T-helper 9 cell (primary cell): ENCODE results near the gene PTPRF.

ENCODE experiments used
- DNase-seq: peaks from one replicate; pipeline ENCODE4 v3.0.0-alpha.2; 2020

Gene PTPRF

DNA sequence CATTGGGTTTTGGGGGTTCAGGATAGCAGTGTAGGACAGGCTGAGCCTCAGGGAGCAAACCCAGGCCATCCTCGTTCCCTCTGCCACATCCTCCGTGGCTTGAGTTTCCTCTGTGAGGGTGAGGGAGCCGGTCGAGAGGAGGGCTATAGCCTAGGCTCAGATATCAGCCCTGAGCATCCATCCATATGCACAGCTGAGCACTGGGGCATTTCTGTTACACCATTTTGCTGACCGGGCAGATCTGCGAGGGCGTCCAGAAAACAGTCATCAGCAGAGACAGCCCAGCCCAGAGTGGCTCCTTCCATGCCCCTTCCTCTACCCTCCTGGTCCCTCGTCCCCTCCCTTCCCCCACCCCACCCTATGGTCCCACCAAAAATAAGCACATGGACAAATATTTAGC, 53.5 kb downstream of the PTPRF start:
- DNase-seq, result no peak

DNA sequence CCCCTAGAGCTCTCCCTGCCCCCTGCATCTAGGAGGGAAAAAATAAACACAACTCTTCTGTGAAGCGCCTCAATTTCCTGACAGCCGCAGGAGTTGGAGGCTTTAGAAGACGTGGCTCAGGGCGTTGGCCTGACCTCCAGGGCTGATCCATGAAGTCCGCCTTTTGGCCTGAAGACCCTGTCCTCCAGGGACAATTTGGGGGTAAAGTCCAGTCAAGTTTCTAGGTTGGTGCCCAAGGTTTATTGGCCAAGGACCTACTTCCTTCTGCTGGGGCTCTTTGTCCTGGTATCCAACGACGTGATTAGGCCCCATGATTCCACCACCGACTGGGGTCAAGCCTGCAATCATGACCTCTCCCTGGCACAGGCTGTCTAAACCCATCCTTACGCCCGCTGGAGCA, 54.9 kb downstream of the PTPRF start:
- DNase-seq, result no peak

DNA sequence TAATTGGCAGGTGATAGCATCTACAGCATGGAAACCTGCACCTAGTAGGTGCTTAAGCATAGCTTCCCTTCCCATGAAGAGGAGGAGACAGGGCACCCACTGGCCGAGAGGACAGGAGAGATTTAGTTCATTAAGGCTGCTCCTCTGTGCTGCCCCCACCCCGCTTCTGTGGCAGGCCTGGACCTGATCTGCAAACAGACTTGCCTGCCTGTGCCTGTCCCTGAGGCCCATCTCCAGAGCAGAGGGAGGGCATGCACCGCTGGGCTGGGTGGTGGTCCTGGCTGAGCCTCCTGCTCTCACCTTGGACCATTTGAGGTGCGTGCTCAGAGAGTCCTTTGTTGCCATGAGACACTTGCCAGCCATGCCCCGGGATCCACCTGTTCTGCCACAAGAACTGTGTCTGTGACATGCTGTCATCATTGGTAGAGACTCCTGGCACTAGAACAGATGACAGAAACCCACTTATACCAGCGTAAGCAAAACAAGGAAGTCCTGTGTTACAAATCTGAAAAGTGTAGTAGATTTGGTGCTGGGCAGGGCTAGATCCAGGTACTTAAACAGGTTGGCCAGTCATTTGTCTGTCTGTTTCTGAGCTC, 55.6 kb downstream of the PTPRF start:
- DNase-seq, result no peak

DNA sequence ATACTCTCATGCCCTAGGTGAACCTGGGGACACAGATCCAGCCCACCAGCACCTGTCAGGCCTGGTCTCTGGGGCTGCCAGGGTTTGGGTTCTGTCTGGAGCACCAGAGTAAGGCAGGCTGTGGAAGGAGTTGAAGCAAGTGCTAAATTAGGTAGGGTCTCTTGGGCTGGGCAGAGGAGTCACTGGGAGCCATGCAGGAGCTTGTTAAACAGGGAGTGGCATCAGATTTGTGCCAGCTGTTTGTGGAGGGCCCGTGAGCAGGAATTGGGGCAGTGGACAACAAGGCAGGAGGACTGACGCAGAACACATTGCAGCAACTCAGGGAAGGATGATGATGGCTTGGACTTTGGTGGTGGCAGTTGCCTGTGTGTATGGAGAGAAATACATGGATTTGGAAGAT, 56.3 kb downstream of the PTPRF start:
- no peak for DNase-seq

DNA sequence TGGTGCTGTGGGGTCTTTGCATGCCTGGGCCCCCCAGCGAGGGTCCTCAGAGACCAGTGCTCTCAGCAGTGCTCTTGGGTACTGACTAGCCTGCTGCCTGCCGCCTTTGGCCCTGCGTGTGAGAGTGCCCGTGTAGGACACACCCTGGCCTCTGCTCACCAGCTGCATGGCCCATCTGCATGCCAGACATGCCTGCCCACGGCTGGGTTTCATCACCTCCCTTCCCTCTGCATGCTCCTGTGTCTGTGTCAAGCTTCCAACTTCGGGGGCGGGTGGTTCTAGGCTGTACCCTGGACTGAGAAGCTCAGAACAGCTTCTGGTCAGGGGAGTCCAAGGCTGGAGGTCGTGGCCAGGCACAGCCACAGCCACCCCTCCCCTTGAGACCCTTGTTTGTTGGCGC, 56.9 kb downstream of the PTPRF start:
- DNase-seq, result no peak

DNA sequence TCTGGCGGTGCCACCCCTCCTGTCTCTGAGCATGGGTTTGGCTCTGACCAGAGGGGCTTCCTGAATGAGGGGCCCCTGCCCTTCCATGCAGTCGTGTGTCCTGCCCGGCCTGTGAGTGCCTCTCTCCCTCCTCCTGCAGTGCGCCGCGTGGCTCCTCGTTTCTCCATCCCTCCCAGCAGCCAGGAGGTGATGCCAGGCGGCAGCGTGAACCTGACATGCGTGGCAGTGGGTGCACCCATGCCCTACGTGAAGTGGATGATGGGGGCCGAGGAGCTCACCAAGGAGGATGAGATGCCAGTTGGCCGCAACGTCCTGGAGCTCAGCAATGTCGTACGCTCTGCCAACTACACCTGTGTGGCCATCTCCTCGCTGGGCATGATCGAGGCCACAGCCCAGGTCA, 57.9 kb downstream of the PTPRF start:
- no peak for DNase-seq

DNA sequence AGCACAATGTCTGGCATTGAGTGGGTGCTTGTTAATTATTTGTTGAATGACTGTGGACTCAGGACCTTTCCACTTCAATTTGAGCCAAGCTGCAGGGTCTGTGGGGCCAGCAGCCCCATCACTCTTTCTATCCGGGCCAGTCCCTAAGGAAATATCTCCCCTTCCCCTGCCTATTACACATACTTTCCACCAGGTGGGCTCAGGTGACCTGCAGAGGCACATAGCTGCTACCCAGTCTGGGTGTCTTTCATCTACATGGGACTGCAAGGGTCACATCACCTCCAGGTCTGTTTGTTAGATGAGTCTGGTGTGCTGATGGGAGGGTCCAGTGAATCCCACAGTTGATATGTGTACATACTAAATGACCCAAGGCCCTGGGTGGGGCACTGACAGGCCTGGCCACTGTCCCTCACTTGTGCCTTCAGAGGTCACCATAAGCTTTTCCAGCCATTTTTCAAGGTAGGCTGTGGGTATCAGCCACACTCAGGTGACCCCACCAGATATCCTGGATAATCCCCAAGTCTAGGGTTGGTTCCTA, 59.8 kb downstream of the PTPRF start:
- no peak for DNase-seq

DNA sequence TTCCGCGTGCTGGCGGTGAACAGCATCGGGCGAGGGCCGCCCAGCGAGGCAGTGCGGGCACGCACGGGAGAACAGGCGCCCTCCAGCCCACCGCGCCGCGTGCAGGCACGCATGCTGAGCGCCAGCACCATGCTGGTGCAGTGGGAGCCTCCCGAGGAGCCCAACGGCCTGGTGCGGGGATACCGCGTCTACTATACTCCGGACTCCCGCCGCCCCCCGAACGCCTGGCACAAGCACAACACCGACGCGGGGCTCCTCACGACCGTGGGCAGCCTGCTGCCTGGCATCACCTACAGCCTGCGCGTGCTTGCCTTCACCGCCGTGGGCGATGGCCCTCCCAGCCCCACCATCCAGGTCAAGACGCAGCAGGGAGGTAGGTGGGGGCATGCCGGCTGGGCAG, 60.5 kb downstream of the PTPRF start:
- no peak for DNase-seq

DNA sequence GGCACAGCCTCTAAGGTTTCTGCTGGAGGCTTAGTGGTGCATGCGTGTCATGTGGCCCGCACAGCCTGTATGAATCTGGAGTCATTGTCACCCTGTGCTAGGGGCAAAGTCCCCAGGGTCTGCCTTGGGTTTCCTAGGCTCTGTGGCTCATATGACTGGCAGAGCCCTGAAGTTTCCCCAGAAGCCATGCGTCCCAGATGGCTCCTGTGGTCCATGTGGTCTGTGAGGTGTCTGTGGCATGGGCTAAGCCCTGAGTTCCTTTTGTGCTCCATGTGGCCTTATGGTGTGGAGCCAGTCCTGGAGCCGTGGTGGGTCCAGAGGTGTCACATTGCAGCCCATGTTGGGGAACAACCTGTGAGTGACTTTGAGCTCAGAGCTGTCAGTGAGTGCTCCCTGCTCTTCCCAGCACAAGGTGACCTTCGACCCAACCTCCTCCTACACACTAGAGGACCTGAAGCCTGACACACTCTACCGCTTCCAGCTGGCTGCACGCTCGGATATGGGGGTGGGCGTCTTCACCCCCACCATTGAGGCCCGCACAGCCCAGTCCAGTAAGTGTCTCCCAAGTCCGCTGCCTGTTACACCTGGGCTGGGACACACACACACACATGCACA, 61.5 kb downstream of the PTPRF start:
- no peak for DNase-seq

DNA sequence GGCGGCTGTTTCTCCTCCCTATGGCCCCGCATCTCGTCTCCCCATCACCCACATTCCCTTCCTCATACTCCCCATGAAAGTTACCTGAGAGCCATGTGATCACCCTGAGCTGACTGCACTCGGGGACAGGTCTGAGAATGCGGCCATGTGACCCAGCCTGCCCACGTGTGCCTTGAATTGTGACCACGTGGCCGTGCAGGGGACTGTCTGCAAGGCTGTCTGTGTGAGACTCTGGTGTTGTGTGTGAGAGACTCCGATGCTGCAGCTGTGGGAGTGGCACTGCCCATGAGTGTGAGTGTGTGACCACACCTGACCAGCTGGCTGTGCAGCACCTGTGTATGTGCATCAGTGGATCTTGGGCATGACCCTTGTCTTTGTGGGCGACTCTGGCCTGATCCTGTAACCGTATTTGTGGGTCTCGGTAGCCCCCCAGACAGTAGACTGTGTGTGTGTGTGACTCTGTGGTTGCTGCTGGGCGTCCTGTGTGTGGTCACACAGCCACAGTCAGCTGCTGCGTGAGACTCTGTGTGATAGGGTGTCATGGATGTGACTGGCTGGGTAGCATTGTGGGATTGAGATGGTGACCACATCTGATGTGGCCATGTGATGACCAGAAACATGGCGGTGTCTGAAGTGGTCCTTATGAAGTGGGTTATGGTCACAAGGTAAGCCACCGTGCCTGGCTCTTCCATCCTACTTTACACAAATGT, 62.4 kb downstream of the PTPRF start:
- DNase-seq, result no peak

DNA sequence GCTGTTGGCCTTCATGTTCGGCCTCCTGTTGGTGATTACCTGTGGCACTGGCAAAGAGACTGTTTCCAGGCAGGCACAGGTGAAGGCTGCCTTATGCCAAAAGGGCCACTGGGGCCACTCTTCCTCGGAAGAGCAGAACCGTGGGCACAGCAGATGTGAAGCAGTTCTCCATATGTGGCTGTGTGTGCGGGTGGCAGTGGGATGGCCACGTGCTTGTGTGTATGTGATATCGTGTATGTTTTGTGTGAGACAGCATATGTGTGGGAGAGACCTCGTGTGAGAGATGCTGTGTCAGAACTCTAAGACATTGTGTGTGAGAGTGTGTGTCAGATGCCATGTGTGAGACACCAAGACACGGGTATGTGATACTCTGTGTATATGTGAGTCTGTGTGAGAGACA, 65.9 kb downstream of the PTPRF start:
- DNase-seq, result no peak

DNA sequence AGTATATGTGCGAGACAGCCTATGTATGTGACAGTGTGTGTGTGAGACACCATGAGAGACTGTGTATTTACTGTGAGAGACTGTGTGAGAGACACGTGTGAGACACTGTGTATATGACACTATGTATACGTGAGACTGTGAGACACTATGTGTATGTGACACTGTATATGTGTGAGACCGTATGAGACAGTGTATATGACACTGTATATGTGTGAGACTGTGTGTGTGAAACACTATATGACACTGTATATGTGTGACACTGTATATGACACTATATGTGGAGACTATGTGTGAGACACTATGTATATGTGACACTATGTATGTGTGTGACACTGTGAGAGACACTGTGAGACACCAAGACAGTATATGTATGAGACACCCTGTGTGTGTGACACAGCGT, 66.3 kb downstream of the PTPRF start:
- no peak for DNase-seq

DNA sequence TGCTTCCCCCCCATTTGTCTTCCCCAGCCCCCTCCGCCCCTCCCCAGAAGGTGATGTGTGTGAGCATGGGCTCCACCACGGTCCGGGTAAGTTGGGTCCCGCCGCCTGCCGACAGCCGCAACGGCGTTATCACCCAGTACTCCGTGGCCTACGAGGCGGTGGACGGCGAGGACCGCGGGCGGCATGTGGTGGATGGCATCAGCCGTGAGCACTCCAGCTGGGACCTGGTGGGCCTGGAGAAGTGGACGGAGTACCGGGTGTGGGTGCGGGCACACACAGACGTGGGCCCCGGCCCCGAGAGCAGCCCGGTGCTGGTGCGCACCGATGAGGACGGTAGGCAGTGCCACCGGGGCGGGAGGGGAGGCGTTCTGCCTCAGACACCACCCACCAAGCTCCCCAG, 67.0 kb downstream of the PTPRF start:
- DNase-seq, result no peak

DNA sequence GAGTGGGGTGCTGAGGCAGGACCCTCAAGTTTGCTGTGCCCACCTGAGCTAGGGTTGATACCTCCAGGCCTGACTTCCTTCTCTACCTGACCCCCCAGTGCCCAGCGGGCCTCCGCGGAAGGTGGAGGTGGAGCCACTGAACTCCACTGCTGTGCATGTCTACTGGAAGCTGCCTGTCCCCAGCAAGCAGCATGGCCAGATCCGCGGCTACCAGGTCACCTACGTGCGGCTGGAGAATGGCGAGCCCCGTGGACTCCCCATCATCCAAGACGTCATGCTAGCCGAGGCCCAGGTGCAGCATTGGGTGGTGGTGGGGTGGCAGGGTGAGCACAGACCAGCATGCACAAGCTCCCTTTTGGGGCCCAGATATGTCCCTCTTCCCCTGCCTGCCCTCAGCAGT, 67.9 kb downstream of the PTPRF start:
- no peak for DNase-seq

DNA sequence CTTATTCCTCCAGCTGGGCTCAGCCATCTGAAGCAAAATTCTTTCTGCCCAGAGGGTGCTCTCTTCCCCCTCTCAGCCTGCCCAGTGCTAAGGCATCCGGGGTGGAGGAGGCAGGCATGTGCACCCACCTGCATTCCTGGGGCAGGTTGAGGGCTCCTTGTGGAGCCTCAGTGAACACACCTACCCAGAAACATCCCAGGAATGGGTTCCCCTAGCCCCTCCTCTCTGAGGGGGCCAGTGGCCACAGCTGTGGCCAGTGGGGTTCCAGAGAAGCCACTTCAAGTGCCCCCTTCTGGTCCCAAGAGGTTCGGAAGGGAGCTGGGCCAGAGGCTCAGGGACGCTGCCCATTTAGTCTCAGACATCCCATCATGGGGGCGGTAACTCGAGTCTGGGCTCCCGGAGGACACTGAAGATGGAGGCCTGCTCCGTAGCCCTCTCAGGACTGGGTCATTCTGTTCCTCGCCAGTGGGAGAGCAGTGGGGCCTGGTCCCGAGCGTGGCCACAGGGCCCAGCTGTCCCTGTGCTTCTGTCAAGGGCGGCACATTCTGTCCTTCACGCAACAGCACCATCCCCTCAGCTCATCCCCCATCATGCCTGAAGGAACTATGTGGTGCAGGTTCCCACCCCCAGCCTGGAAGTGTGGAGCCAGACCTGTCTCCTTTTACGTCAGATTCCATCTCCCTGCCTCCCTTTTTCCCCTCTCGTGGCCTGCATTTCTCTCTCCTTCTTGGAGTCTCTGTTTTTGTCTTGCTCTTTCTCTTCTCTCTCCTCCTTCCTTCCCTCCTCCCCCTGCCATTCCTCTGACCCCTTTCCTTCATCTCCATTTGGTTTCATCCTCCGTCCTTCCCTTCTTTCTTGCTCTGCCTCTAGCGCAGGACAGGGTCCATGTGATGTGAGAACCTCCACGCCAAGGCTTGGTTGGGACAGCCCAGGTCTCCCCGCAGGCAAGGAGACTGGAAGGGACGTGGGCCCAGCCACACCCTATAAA, 69.6 kb downstream of the PTPRF start:
- no peak for DNase-seq

DNA sequence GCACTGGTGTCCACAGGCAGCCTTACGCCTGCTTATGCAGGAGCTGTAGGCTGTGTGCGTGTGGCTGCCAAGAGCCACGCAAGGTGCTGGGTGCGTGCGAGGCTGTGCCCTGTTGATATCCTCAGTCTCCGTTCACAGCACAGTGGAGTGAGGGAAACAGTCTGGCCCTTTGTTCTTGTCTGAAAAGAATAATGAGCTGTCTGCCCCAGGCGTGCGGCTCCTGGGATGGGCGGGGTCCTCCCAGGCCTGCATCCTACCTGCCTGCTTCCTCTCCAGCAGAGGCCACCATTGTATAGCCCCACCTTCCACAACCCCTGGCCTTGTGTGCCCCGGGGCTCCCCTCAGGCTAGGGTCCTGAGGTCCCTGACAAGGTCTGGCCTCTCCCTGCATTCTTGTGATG, 72.3 kb downstream of the PTPRF start:
- DNase-seq, result no peak

DNA sequence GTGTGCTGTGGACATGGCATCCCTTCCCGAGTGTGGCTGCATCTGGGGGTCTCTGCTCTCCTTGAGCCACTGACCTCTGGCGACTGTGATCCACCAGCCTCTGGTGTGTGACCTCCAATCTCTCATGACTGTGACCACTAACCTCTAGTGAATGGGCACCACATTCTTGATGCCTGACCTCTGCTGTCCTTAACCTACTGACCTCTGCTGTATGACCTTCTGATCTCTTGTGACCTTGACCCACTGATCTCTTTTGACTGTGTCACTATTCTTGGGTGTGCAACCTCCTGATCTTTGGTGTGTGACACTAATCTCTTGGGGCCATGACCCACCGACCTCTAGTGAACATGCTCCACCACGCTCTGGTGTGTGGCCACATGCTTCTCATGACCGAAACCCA, 73.5 kb downstream of the PTPRF start:
- DNase-seq, result no peak

DNA sequence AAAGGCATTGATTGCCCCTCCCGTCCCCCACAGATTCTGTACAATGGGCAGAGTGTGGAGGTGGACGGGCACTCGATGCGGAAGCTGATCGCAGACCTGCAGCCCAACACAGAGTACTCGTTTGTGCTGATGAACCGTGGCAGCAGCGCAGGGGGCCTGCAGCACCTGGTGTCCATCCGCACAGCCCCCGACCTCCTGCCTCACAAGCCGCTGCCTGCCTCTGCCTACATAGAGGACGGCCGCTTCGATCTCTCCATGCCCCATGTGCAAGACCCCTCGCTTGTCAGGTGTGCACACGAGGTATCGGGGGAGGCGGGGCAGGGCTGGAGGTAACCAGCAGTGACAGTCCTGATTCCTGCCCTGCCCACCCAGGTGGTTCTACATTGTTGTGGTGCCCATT, 74.5 kb downstream of the PTPRF start:
- DNase-seq, result no peak

DNA sequence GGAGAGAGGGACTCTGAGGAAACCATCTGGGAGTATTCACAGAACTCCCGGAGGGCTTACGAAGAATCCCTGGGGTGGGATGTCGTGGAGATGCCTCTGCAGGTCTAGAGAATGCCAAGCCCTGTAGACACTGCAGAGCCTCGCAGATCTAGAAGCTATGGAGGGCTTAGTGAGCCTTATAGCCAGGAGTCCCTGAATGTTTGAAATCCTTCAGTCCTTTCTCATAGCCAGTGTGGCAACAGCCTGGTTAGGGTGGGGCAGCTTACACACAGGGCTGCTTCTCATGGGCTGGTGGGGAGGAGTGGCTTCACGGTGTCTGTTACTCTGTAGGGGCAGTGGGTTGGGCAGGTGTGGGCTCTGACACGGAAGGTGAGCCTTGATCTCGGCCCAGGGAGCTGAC, 75.1 kb downstream of the PTPRF start:
- no peak for DNase-seq

DNA sequence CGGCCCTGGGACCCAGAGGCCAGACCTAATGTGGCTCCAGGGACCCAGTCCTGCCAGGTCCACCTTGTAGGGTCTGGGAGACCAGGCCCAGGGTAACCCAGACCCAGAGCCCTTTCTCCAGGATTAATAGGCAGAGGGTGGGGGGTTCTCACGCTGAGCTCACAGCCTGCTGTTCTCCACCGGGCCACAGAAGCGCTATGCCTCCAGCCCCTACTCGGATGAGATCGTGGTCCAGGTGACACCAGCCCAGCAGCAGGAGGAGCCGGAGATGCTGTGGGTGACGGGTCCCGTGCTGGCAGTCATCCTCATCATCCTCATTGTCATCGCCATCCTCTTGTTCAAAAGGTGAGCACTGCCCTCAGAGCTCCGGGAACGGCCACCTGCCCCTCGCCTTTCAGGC, 75.9 kb downstream of the PTPRF start:
- DNase-seq, result no peak

DNA sequence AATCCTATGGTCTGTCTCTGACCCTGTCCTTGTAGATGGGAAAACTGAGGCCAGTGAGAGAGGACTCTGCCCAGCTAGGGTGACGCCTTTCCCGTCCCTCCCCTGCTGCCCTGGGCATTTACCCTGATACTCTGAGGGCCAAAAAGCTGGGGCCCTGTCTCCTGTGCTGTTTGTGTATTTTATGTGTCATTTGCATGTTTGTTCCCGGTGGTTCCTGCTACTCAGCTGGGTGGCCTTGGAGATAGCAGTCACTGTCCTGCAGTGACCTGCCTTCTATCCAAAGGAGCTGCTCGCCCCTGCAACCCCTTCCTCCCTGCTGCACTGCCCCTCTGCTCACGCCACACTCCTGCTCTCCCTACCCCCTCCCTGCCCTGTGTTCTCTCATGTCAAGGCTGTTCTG, 78.1 kb downstream of the PTPRF start:
- DNase-seq, result no peak

DNA sequence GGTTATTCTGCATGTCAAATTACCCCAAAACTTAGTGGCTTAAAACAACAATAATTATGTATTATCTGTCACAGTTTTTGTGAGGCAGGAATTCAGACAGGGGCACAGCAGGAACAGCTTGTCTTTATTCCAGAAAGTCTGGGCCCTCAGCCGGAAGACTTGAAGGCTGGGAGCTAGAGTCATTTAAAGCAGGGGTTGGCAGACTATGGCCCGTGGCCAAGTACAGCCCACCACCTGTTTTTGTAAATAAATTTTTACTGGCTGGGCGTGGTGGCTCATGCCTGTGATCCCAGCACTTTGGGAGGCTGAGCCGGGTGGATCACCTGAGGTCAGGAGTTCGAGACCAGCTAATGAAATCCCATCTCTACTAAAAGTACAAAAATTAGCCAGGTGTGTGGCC, 79.7 kb downstream of the PTPRF start:
- no peak for DNase-seq

DNA sequence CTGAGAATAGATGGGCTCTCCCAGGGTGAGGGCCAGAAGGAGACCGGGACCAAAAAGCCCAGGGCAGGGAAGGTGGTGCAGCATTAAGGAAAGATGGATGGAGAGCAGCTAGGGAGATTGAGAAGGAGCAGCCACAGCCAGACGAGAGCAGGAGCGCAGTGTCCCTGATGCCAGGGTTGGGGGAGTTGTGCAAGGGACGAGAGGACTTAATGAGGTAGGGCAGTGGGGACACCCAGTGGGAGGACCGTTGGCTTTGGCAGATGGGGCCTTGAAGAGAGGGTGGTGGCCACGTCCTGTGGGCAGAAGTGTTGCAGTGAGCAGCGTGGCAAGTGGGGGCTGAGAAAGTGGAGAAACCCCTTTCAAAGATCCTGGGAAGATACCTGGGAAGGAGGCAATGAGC, 81.3 kb downstream of the PTPRF start:
- no peak for DNase-seq
